Measurements from ENCODE around the gene TAT.

Gene TAT

GRCh38 chr16:71536752-71537499, 40.0 kb downstream of the TAT start:
- no peak for DNase-seq

- no peak for DNase-seq
Measured at GRCh38 chr16:71532366-71532765, 44.5 kb downstream of the TAT start.

- no peak for DNase-seq
Measured at GRCh38 chr16:71528863-71529262, 48.0 kb downstream of the TAT start.

GRCh38 chr16:71528257-71528656, 48.6 kb downstream of the TAT start:
- DNase-seq, result no peak

GRCh38 chr16:71526111-71526631, 50.7 kb downstream of the TAT start, which contains the start of gene CHST4:
Gene CHST4 (plus strand): TSS chr16:71526426. CDS start chr16:71536678, 10,252 bp downstream.
- DNase-seq, result peak; percentile 48

- DNase-seq, result peak; percentile 5
Measured at GRCh38 chr16:71524566-71525553, 52.0 kb downstream of the TAT start.

GRCh38 chr16:71520550-71520949, 56.3 kb downstream of the TAT start:
- DNase-seq, result peak; percentile 8
